Activated CD4-positive, alpha-beta T cell treated with anti-CD3 and anti-CD28 coated beads, Interleukin-2, amount 50 U/mL, for 4 hours (primary cell): ENCODE measurements around the gene FOXO1.

Source experiments
- DNase-seq, 2 experiments: peaks; one replicate each; pipeline ENCODE4 v3.0.0-alpha.2; 2020

FOXO1 gene

GRCh38 chr13:40572961-40573360, 93.5 kb downstream of the FOXO1 start:
- DNase-seq, result no peak

- no peak for DNase-seq
Measured at GRCh38 chr13:40571338-40571963, 95.0 kb downstream of the FOXO1 start.

- DNase-seq, result no peak
Measured at GRCh38 chr13:40570930-40571329, 95.5 kb downstream of the FOXO1 start.

- no peak for DNase-seq
Measured at GRCh38 chr13:40569024-40569350, 97.5 kb downstream of the FOXO1 start.

GRCh38 chr13:40568246-40569023, 98.0 kb downstream of the FOXO1 start:
- no peak for DNase-seq

DNA sequence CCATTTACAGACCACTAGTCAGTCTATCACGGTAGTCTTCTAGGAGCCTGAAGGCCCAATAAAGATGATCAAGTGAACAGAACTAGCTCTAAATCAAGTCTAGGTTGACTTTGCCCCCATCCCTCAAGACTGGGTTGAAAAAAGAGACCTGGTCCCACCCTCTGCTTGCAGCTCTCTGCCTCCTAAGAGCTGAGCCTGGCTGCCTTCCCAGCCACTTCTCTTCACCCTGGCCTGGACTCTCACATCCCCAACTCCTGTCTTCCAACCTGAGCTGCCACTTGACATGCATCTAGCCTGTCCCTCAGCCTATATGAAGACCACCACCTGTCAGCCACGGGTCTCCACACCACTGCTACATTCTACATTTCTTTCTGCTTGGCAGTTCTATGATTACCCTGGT, 99.6 kb downstream of the FOXO1 start:
- DNase-seq, result no peak

DNA sequence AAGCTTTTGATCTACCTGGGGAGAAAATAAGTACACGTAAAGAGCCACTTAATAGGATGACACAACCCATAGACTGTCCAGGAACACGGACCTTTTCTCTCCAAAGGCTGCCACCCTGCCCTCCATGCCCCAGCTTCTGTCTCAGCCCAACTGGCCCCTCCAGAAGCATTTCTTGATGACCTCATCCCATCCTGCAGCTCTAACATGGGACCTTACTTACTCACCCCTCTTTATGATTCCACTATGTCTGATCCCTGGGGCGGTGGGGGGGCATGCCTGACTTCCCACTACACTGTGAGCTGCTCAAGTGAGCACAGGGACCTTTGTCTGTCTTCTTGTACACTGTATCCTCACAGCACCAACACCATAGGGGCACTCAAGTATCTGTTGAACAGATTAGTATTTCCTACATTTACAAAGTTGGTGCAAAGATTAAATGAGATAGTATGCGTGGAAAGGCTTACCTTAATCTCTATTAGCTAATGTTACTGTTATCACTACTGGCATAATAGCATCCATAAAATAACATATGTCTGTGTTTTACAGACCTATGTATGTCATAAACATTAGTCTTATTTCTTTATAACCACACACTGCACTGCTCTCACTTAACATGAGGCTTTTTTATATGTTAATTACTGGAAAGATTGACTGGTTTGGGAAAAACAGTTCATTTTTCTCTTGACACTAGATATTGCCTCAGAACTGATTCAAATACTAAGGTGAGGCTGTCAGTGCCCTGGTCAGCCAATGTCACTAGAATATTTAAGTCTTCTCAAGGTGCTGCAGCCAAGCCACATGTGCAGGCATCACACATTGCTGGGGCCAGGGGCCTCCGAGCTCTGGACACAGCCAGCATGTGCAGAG, 100.9 kb downstream of the FOXO1 start:
- DNase-seq, result peak in 1 of 2 experiments; percentile 4

DNA sequence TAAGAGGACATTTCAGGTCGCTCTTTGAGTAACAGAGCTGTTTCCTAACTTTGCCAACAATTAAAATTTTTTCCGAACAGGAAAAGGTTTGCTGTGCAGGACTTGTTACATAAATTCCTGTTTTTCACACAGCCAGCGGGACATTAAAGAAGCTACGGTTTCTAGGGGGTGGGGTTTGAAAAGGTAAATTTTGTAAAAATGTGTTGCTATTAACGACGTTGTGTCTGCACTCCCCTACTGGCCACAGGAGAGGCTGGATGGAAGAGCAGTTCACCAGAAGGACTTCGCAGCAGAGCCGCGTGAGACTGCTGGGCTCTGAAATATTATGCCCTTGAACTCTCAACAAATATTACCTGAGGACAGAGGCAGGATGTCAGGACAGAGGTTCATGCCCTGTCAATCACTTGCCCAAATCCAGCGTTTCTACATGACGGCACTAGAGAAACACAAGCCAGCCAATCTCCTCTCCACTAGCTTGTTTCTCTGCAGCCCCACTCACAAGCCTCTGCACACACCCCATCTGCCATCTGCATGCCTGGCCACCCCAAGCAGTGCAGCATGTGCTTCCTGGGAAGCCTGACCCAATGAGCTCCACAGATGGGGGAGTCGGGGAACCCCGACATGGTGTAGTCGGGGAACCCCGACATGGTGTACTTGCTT, 102.0 kb downstream of the FOXO1 start:
- DNase-seq, result no peak

- no peak for DNase-seq
Measured at GRCh38 chr13:40563350-40564125, 102.9 kb downstream of the FOXO1 start.

DNA sequence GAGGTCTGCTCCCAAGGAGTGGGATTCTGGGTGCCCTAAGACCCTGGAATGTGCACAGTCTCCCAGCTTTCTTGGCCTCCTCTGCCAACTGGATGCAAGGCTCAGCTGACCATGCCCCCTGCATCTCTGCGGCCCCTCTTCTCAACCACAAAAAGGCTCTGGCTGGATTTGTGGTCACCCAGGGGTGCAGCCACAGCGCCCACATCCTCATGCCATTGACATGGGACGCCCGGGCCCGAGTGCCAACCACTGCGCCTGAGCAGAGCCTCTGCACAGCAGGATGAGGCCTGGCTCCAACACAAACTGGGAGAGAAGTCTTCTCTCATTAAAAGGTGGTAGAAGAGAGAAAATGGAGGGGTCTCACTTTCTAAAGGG, 103.5 kb downstream of the FOXO1 start:
- DNase-seq, result no peak

DNA sequence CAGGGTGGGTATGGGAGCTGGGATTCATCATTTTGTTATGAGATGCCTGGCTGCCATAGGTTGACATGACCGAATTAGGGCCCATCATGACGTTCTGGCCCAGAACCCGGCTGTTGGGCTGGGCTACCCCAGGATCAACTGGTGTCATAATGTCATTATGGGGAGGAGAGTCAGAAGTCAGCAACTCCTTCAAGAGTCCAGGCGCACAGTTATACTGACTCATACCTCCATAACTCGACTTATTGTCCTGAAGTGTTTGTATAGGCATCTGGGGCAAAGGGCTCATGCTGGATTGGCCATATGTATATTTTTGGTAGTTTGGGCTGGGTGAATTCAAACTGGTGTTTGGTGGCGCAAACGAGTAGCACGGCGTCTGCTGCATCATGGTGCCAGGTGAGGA, 106.5 kb downstream of the FOXO1 start:
- no peak for DNase-seq

DNA sequence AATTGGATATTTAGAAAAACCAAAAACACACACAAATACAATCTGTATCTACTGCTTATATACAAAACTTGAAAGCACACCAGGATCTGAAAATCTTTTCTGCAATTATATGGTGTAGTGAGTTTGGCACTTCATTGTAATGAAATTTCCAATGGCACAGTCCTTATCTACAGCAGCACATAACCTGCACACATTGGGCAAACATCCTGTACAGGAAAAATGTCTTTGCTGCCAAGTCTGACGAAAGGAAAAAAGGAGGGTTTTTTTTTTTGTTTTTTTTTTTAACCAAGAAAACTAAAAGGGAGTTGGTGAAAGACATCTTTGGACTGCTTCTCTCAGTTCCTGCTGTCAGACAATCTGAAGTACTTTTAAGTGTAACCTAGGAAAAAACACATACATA, 107.8 kb downstream of the FOXO1 start:
- no peak for DNase-seq

DNA sequence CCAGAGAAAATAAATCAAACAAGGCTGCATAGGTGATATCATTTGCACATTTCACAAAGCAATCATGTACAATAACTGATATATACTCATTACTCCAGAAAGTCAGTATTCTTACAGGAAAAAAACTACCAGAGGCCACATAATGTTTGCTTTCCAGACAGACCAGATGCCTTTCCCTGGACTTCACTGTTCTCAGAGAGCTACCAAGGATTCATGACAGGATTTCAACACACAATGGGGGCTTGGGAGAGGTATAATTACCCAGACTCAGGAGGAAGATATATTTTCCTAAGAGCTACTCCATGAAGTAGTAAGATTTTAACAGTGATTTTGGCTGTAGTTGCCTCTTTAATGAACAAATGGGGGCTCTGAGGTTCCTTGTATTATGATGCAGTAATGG, 110.0 kb downstream of the FOXO1 start:
- no peak for DNase-seq

- no peak for DNase-seq
Measured at GRCh38 chr13:40553356-40553755, 113.1 kb downstream of the FOXO1 start.

GRCh38 chr13:40552895-40553294, 113.5 kb downstream of the FOXO1 start:
- DNase-seq, result no peak

DNA sequence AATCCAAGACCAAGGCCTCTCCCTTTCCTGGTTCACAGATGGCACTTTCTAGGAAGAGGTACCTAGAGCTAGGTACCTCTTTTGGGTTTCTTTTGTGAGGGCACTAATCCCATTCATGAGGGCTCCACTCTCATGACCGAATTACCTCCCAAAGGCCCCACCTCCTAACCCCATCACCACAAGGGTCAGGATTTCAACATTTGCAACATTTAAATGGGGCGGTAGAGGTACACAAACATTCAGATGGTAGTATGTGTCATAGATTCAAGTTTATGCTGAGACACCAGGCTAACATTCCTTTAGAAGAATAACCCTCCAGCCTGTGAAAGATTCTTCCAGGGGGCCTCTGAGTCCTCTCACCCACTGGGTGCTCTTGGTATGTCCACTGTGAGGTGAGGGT, 116.3 kb downstream of the FOXO1 start:
- DNase-seq, result no peak

DNA sequence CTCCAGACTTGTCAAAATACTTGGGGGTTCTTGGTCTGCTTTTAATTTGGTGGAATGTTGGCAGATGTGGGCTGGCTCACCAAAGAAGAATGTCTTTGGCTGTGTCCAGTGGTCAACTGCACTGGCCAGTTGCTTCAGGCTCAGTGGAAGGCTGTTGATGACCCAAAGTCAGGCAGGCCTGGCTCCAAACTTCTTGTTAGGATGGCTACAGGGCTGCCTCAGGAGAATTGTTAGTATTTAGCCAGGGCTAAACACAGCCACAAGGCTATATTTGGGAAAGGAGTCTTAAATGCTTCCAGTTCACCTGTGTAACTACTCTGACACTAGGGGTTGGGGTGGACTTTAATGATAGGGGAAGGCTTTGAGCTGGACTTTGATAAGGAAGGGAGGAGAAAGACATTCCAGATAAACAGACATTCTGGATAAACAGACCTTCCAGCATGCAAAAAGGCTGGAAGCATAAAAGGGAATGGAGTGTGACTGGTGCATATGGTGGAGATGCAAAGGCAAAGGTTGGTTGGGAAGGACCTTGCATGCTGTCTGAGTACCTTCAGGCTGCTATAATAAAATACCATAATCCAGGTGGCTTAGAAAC, 116.8 kb downstream of the FOXO1 start:
- no peak for DNase-seq

- no peak for DNase-seq
Measured at GRCh38 chr13:40547591-40548315, 118.7 kb downstream of the FOXO1 start.

- no peak for DNase-seq
Measured at GRCh38 chr13:40546047-40546446, 120.4 kb downstream of the FOXO1 start.

DNA sequence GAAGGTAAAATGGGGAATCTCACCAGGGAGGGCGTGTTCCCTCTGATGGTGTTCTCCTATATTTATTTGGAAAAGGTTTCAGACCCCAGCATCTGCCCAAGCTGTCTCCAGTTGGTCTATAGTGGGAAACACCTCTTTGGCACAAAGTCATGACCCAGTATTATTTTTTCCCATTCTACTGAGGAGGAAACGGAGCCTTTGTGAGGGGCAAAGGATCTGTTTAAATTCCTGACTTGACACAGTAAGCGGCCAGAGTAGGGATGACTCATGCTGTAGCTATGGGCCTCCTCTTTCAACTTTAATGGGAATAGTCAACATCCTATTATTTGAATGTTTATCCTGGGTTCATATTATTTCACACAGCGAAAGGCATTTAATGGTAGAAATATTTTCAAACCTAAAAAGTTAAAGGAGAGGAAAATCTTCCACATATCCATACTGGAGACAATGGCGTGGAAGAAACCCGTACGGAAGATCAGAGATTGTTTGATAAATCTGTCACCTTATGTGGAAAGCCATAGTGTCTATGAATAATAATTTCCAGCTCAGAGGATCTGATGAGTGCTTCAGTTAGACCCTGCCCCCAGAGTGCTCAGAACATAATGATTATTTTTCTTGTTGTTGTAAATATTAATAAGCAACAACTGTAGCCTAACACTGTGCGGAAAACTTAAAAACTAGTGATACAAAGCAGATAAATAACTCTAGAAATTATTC, 126.0 kb downstream of the FOXO1 start:
- DNase-seq, result no peak
